ENCODE results near the gene FANCC. TPM values are rescaled to one million over a fixed set of nuclear protein-coding genes. Genes with fewer than 3 reads are reported as not detected.

The FANCC gene
- total RNA-seq, 1 experiment from 2014 or later = 14.0 TPM

- Histone ChIP-seq H3K9me2 (replicated peaks; ENCODE audit: insufficient read depth, low read length) (no peaks in the 10 kb centered on the region), H3K79me2 (ENCODE audit: low read length) (no peaks in the 10 kb centered on the region), H3K4me1 (ENCODE audit: low read length) (no peaks in the 10 kb centered on the region), H3K27ac (ENCODE audit: low read length) (no peak overlapping the region), H3K9me3 (ENCODE audit: low read length) (no peaks in the 10 kb centered on the region), H3K36me3 (ENCODE audit: insufficient read depth, low read length) (no peaks in the 10 kb centered on the region), H3K4me2 (ENCODE audit: low read depth, low read length, poor library complexity, severe bottlenecking) (no peak overlapping the region), H3K27me3 (ENCODE audit: low read length) (no peaks in the 10 kb centered on the region), H3K9ac (ENCODE audit: low read length) (no peak overlapping the region), H2AFZ (ENCODE audit: low read length) (no peak overlapping the region), H4K20me1 (ENCODE audit: insufficient read depth, low read depth, low read length) (no peaks in the 10 kb centered on the region), H3K4me3 (ENCODE audit: low read length) (no peak overlapping the region)
- no peak for DNase-seq
Observed at GRCh38 chr9:95071450-95071849, 246.1 kb downstream of the FANCC start.

DNA sequence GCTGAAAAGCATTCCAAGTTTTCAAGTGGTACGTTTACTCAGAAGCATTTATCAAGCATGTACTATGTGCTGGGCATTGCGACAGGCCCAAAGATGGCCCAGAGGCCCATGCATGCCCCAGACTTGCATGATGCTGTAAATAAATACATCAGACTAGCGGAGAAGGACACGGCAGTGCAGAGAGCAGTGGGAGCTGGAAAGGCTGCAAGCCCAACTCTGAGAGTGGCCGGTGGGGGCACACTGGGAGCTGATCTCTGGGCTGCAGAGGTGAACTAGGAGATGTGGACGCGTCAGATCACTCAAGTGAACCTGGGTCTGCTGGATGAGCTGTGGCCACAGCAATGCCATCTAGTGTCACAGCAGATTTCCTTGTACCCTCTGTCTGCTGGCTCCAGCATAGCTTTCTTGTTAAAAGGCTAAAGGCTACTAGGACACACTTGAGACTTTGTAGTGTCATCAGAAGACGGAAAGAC is 246.9 kb downstream of the FANCC start:
- Histone ChIP-seq H3K79me2 (ENCODE audit: low read length) (no peaks in the 10 kb centered on the region), H3K36me3 (ENCODE audit: insufficient read depth, low read length) (no peaks in the 10 kb centered on the region), H3K27ac (ENCODE audit: low read length) (no peak overlapping the region), H3K4me3 (ENCODE audit: low read length) (no peak overlapping the region), H3K9ac (ENCODE audit: low read length) (no peak overlapping the region), H3K4me1 (ENCODE audit: low read length) (no peaks in the 10 kb centered on the region), H4K20me1 (ENCODE audit: insufficient read depth, low read depth, low read length) (no peaks in the 10 kb centered on the region), H2AFZ (ENCODE audit: low read length) (no peak overlapping the region), H3K27me3 (ENCODE audit: low read length) (no peaks in the 10 kb centered on the region), H3K9me2 (replicated peaks; ENCODE audit: insufficient read depth, low read length) (no peaks in the 10 kb centered on the region), H3K4me2 (ENCODE audit: low read depth, low read length, poor library complexity, severe bottlenecking) (no peak overlapping the region), H3K9me3 (ENCODE audit: low read length) (no peaks in the 10 kb centered on the region)
- no peak for DNase-seq

- no peak overlapping the region for H3K9ac ChIP-seq (ENCODE audit: low read length)
- no peak for DNase-seq
- no peak overlapping the region for H3K4me3 ChIP-seq (ENCODE audit: low read length)
- no peaks in the 10 kb centered on the region for H3K36me3 ChIP-seq (ENCODE audit: insufficient read depth, low read length)
- no peaks in the 10 kb centered on the region for H3K4me1 ChIP-seq (ENCODE audit: low read length)
- H3K9me3 ChIP-seq (ENCODE audit: low read length) = no peaks in the 10 kb centered on the region
- H3K9me2 ChIP-seq (replicated peaks; ENCODE audit: insufficient read depth, low read length) = no peaks in the 10 kb centered on the region
- H2AFZ ChIP-seq (ENCODE audit: low read length) = no peak overlapping the region
- H4K20me1 ChIP-seq (ENCODE audit: insufficient read depth, low read depth, low read length) = no peaks in the 10 kb centered on the region
- no peaks in the 10 kb centered on the region for H3K79me2 ChIP-seq (ENCODE audit: low read length)
- no peak overlapping the region for H3K27ac ChIP-seq (ENCODE audit: low read length)
- H3K4me2 ChIP-seq (ENCODE audit: low read depth, low read length, poor library complexity, severe bottlenecking) = no peak overlapping the region
- H3K27me3 ChIP-seq (ENCODE audit: low read length) = no peaks in the 10 kb centered on the region
Observed at GRCh38 chr9:95067897-95068296, 249.6 kb downstream of the FANCC start.

GRCh38 chr9:95067057-95067456 is 250.5 kb downstream of the FANCC start:
- H3K4me3 ChIP-seq (ENCODE audit: low read length) = no peak overlapping the region
- H3K27ac ChIP-seq (ENCODE audit: low read length) = no peak overlapping the region
- no peak overlapping the region for H3K4me2 ChIP-seq (ENCODE audit: low read depth, low read length, poor library complexity, severe bottlenecking)
- H3K9ac ChIP-seq (ENCODE audit: low read length) = no peak overlapping the region
- no peaks in the 10 kb centered on the region for H3K4me1 ChIP-seq (ENCODE audit: low read length)
- H3K79me2 ChIP-seq (ENCODE audit: low read length) = no peaks in the 10 kb centered on the region
- H3K9me2 ChIP-seq (replicated peaks; ENCODE audit: insufficient read depth, low read length) = no peaks in the 10 kb centered on the region
- no peaks in the 10 kb centered on the region for H3K36me3 ChIP-seq (ENCODE audit: insufficient read depth, low read length)
- no peaks in the 10 kb centered on the region for H4K20me1 ChIP-seq (ENCODE audit: insufficient read depth, low read depth, low read length)
- no peak for DNase-seq
- no peak overlapping the region for H2AFZ ChIP-seq (ENCODE audit: low read length)
- H3K9me3 ChIP-seq (ENCODE audit: low read length) = no peaks in the 10 kb centered on the region
- no peaks in the 10 kb centered on the region for H3K27me3 ChIP-seq (ENCODE audit: low read length)

GRCh38 chr9:95065224-95065623 is 252.3 kb downstream of the FANCC start:
- no peak overlapping the region for H3K4me2 ChIP-seq (ENCODE audit: low read depth, low read length, poor library complexity, severe bottlenecking)
- no peak overlapping the region for H3K9ac ChIP-seq (ENCODE audit: low read length)
- no peaks in the 10 kb centered on the region for H4K20me1 ChIP-seq (ENCODE audit: insufficient read depth, low read depth, low read length)
- H3K36me3 ChIP-seq (ENCODE audit: insufficient read depth, low read length) = no peaks in the 10 kb centered on the region
- H3K4me1 ChIP-seq (ENCODE audit: low read length) = no peaks in the 10 kb centered on the region
- no peaks in the 10 kb centered on the region for H3K27me3 ChIP-seq (ENCODE audit: low read length)
- no peak overlapping the region for H2AFZ ChIP-seq (ENCODE audit: low read length)
- no peak overlapping the region for H3K27ac ChIP-seq (ENCODE audit: low read length)
- H3K9me2 ChIP-seq (replicated peaks; ENCODE audit: insufficient read depth, low read length) = no peaks in the 10 kb centered on the region
- DNase-seq = no peak
- no peak overlapping the region for H3K4me3 ChIP-seq (ENCODE audit: low read length)
- H3K9me3 ChIP-seq (ENCODE audit: low read length) = no peaks in the 10 kb centered on the region
- no peaks in the 10 kb centered on the region for H3K79me2 ChIP-seq (ENCODE audit: low read length)

DNA sequence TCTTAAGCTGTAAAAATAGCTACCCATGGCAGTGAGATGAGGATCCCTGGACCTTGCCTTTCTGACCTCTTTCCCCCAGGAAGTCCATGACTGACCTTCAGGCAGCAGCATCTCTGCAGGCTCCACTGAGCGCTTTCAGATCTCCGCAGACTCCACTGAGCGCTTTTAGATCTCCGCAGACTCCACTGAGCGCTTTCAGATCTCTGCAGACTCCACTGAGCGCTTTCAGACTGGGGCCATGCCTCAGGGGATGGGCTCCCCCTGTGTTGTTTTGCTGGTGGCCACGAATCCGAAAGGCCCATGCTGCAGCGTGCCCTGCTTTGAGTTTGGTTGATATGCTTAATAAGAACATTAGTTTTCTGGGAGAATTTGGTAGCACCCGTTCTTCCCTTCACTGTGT is 254.2 kb downstream of the FANCC start:
- Histone ChIP-seq H3K79me2 (ENCODE audit: low read length) (no peaks in the 10 kb centered on the region), H4K20me1 (ENCODE audit: insufficient read depth, low read depth, low read length) (no peaks in the 10 kb centered on the region), H3K27me3 (ENCODE audit: low read length) (no peaks in the 10 kb centered on the region), H3K4me3 (ENCODE audit: low read length) (no peak overlapping the region), H3K9me3 (ENCODE audit: low read length) (no peaks in the 10 kb centered on the region), H3K36me3 (ENCODE audit: insufficient read depth, low read length) (no peaks in the 10 kb centered on the region), H2AFZ (ENCODE audit: low read length) (no peak overlapping the region), H3K4me1 (ENCODE audit: low read length) (no peaks in the 10 kb centered on the region), H3K9ac (ENCODE audit: low read length) (no peak overlapping the region), H3K4me2 (ENCODE audit: low read depth, low read length, poor library complexity, severe bottlenecking) (no peak overlapping the region), H3K9me2 (replicated peaks; ENCODE audit: insufficient read depth, low read length) (no peaks in the 10 kb centered on the region), H3K27ac (ENCODE audit: low read length) (no peak overlapping the region)
- DNase-seq = no peak

GRCh38 chr9:95062596-95063065 is 254.9 kb downstream of the FANCC start:
- Histone ChIP-seq H3K27me3 (ENCODE audit: low read length) (no peaks in the 10 kb centered on the region), H3K27ac (ENCODE audit: low read length) (no peak overlapping the region), H3K79me2 (ENCODE audit: low read length) (no peaks in the 10 kb centered on the region), H3K4me1 (ENCODE audit: low read length) (no peaks in the 10 kb centered on the region), H3K4me3 (ENCODE audit: low read length) (no peak overlapping the region), H3K9ac (ENCODE audit: low read length) (no peak overlapping the region), H3K9me2 (replicated peaks; ENCODE audit: insufficient read depth, low read length) (no peaks in the 10 kb centered on the region), H3K4me2 (ENCODE audit: low read depth, low read length, poor library complexity, severe bottlenecking) (no peak overlapping the region), H2AFZ (ENCODE audit: low read length) (no peak overlapping the region), H4K20me1 (ENCODE audit: insufficient read depth, low read depth, low read length) (no peaks in the 10 kb centered on the region), H3K36me3 (ENCODE audit: insufficient read depth, low read length) (no peaks in the 10 kb centered on the region), H3K9me3 (ENCODE audit: low read length) (no peaks in the 10 kb centered on the region)
- no peak for DNase-seq

DNA sequence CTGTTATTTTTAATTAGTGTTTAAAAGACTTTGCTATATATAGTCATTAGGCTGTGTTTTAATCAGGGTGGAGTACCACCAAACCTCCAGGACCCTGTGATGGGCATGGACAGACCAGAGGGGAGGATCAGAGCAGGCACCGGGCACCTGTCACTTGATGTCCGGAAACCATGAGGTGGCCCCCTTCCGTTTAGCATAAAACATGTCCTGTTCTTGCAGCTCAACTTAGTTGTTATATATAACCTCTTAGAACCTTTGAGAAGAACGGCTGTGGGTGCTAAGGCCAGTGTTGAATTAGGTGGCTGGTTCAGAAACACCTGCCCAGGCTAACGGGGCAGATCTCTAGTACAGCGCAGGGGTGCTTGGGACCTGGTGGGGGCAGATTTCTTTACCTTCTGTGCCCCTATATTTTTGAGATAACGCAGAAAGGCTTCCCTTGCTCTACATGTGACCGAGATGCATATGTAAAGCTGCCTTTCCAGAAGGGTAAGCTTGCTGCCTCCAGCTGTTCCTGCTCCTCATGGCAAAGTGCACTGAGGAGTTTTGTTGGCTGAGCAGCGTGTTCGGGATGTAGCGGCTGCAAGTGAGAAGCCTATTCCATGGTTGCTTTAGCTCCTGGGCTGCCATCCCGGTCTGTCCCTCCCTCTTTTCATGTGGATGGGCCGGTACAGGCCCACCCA is 255.5 kb downstream of the FANCC start:
- H3K9me3 ChIP-seq (ENCODE audit: low read length) = no peaks in the 10 kb centered on the region
- H3K79me2 ChIP-seq (ENCODE audit: low read length) = no peaks in the 10 kb centered on the region
- H4K20me1 ChIP-seq (ENCODE audit: insufficient read depth, low read depth, low read length) = no peaks in the 10 kb centered on the region
- no peak overlapping the region for H3K9ac ChIP-seq (ENCODE audit: low read length)
- DNase-seq = no peak
- no peaks in the 10 kb centered on the region for H3K4me1 ChIP-seq (ENCODE audit: low read length)
- H3K27ac ChIP-seq (ENCODE audit: low read length) = no peak overlapping the region
- H3K9me2 ChIP-seq (replicated peaks; ENCODE audit: insufficient read depth, low read length) = no peaks in the 10 kb centered on the region
- H3K27me3 ChIP-seq (ENCODE audit: low read length) = no peaks in the 10 kb centered on the region
- H3K36me3 ChIP-seq (ENCODE audit: insufficient read depth, low read length) = no peaks in the 10 kb centered on the region
- H3K4me3 ChIP-seq (ENCODE audit: low read length) = no peak overlapping the region
- H3K4me2 ChIP-seq (ENCODE audit: low read depth, low read length, poor library complexity, severe bottlenecking) = no peak overlapping the region
- H2AFZ ChIP-seq (ENCODE audit: low read length) = no peak overlapping the region

Data from Karpas-422 (cell line).